Ovary (tissue), 9 donors: ENCODE measurements around the gene LPAR1. TPM values are rescaled to one million over a fixed set of nuclear protein-coding genes. Genes with fewer than 3 reads are reported as not detected.

ENCODE experiments used
- DNase-seq, 5 donors: peaks; one replicate each; pipeline ENCODE4 v3.0.0-alpha.2; 2019 to 2020
- H3K27ac ChIP-seq, 2 donors: fragments of 200-600 bp; one replicate each; pipeline versions ENCODE4 v1.5.1 to v1.8.0; 2019 to 2022
- H3K27me3 ChIP-seq: fragments of 200-600 bp; one replicate; pipeline ENCODE4 v1.8.0; 2022
- H3K36me3 ChIP-seq: fragments of 200-600 bp; sonication (generic); one replicate; pipeline ENCODE4 v1.5.1; 2019
- H3K4me1 ChIP-seq: one replicate; pipeline ENCODE4 v1.8.1; 2013; ENCODE audit warnings: mild to moderate bottlenecking, moderate library complexity; ENCODE audit not compliant: insufficient read depth
- H3K4me3 ChIP-seq: fragments of 200-600 bp; sonication (generic); one replicate; pipeline ENCODE4 v1.5.1; 2017
- H3K9me3 ChIP-seq, 2 donors: fragments of 200-600 bp in 1 of 2; sonication (generic) in 1 of 2; one replicate each; pipeline versions ENCODE4 v1.5.1 to v1.8.1; 2013 to 2019; ENCODE audit warnings: mild to moderate bottlenecking in 1 of 2, moderate library complexity in 1 of 2
- EP300 ChIP-seq: sonication (generic); formaldehyde crosslinking; IDR thresholded peaks from one replicate; pipeline ENCODE4 v1.6.1; 2017; ENCODE audit warnings: antibody characterized with exemption
- POLR2A ChIP-seq: fragments of 450-650 bp; IDR thresholded peaks from one replicate; pipeline ENCODE4 v1.6.1; 2017; ENCODE audit warnings: antibody characterized with exemption, mild to moderate bottlenecking, moderate library complexity
- WGBS, 3 donors: extraction: QIAGEN DNeasy Blood & Tissue Kit in 1 of 3; methylation state at CpG; one replicate each; pipeline versions ENCODE4 v1.1.5 to v1.1.7; 2013 to 2017; 5-methylcytosine and 5-hydroxymethylcytosine counted together
- intact Hi-C, 4 donors: fragments of 100-400 bp; cut with DNase I; formaldehyde crosslinking; loops; one replicate each; pipeline versions ENCODE4 v1.11.0 to v1.15.1; 2022 to 2023
- polyA plus RNA-seq, 2 donors: library from polyadenylated mRNA; stranded (reverse); fragments of 200-250 nt in 1 of 2; fragments of 350-450 nt in 1 of 2; fragmentation: Illumina TruSeq in 1 of 2; extraction: RNeasy Lipid Tissue Mini Kit (QIAGEN cat#74804) in 1 of 2; gene quantifications; one replicate each; pipeline ENCODE4 v1.2.3, GENCODE V29; 2013 to 2014
- total RNA-seq, 7 donors: library from RNA; depleted of rRNA in 2 of 7; stranded (reverse); fragments of >200 nt in 2 of 7; fragmentation: NEBNext Ultra II Directional in 3 of 7; extraction: Animal tissue kit (Norgen Biotek cat#: 25700) in 3 of 7; gene quantifications; one replicate each; pipeline versions ENCODE4 v1.1.0 to v1.2.4, GENCODE V29; 2016 to 2023
- TF ChIP-seq, protein P1 (sequence below), 3 donors: fragments of 450-650 bp in 2 of 3; fragments of 200-600 bp in 1 of 3; IDR thresholded peaks; one replicate each; pipeline versions ENCODE4 v1.5.1 to v1.8.0; 2016 to 2022; ENCODE audit warnings: antibody characterized with exemption in 3 of 3, mild to moderate bottlenecking in 1 of 3
- donor health status: DM: no; HTN: no; CAD: no; lungs with moderate emphysema.
- donor health status: DM: no; HTN: no; CAD: no.
- donor health status: Bipolar disorder and iron deficiency.
- donor health status: DM: yes; HTN: yes; CAD: no.
- donor health status: DM: no; HTN: no; CAD: no.
- donor health status: DM: yes; HTN: yes; CAD: no.

LPAR1 gene
- total and polyA plus RNA-seq, 9 donors = 11.1 to 29.2 (median 18.4) TPM

DNA sequence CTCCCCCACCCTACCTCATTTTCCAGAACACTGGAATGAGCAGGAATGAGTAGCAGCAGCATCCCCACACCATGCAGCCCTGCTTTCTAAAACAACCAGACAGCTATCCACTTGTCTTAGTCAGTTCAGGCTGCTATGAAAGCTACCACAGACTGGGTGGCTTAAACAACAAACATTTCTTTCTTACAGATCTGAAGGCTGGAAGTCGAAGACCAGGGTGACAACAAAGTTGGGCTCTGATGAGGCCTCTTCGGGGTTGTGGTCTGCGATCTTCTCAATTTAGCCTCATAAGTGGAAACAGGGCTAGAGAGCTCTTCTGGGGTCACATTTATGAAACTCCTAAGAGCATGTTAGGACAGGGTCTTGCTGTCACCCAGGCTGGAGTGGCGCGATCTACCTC, 38.9 kb downstream of the LPAR1 start:
- Histone ChIP-seq H3K4me3 (no peak overlapping the region), H3K27me3 (no peaks in the 10 kb centered on the region), H3K36me3 (no peaks in the 10 kb centered on the region), H3K4me1 (no peaks in the 10 kb centered on the region), H3K9me3 (no peaks in the 10 kb centered on the region), H3K27ac (no peak overlapping the region)
- 96 to 97% (median 97%) methylated on average over 5 of the region's 5 CpGs for WGBS, 3 donors
- intact Hi-C loops = no loop called here
- TF ChIP-seq, protein P1, sequence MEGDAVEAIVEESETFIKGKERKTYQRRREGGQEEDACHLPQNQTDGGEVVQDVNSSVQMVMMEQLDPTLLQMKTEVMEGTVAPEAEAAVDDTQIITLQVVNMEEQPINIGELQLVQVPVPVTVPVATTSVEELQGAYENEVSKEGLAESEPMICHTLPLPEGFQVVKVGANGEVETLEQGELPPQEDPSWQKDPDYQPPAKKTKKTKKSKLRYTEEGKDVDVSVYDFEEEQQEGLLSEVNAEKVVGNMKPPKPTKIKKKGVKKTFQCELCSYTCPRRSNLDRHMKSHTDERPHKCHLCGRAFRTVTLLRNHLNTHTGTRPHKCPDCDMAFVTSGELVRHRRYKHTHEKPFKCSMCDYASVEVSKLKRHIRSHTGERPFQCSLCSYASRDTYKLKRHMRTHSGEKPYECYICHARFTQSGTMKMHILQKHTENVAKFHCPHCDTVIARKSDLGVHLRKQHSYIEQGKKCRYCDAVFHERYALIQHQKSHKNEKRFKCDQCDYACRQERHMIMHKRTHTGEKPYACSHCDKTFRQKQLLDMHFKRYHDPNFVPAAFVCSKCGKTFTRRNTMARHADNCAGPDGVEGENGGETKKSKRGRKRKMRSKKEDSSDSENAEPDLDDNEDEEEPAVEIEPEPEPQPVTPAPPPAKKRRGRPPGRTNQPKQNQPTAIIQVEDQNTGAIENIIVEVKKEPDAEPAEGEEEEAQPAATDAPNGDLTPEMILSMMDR (IDR thresholded peaks at IDR 0.05) = no peak
- no peak for DNase-seq

DNA sequence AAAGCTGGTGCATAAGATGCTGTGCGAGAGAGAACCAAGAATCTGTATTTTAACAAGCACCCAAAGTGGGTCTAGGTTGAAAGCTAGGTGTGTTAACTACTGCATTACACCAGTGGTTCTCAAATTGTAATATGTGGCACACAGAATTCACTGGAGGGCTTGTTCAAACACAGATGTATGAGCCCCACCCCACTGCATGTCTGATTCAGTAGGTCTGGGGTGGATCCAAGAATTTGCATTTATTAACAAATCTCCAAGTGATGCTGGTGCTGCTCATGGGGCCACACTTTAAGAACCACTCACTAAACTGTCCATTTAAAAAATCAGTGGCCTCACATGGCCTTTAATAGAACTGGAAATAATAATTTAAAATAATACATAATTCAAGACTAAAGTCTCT, 40.4 kb downstream of the LPAR1 start:
- WGBS, 3 donors = 93 to 100% (median 95%) methylated on average over 1 of the region's 1 CpG
- H3K27ac ChIP-seq = no peak overlapping the region

GRCh38 chr9:110996436-110997220, 41.6 kb downstream of the LPAR1 start:
- Histone ChIP-seq H3K27ac (no peak overlapping the region), H3K4me3 (no peak overlapping the region), H3K27me3 (no peaks in the 10 kb centered on the region), H3K36me3 (no peaks in the 10 kb centered on the region), H3K9me3 (no peaks in the 10 kb centered on the region), H3K4me1 (no peaks in the 10 kb centered on the region)
- TF ChIP-seq POLR2A (no peak), EP300 (no peak)
- TF ChIP-seq, protein P1 (IDR thresholded peaks at IDR 0.05) = no peak
- intact Hi-C loops = no loop called here
- peak in 2 of 5 donors; percentile 10 to 36 for DNase-seq
- WGBS, 3 donors = 56 to 60% (median 57%) methylated on average over 9 of the region's 9 CpGs

More for the DNA sequence above, 40.4 kb downstream of the LPAR1 start:
- TF ChIP-seq, protein P1 (IDR thresholded peaks at IDR 0.05) = no peak
- TF ChIP-seq EP300 (no peak), POLR2A (no peak)
- no peak for DNase-seq
- H3K4me1 ChIP-seq = no peaks in the 10 kb centered on the region
- no peaks in the 10 kb centered on the region for H3K27me3 ChIP-seq
- no peak overlapping the region for H3K4me3 ChIP-seq
- intact Hi-C loops = no loop called here
- no peaks in the 10 kb centered on the region for H3K36me3 ChIP-seq
- H3K9me3 ChIP-seq = no peaks in the 10 kb centered on the region

DNA sequence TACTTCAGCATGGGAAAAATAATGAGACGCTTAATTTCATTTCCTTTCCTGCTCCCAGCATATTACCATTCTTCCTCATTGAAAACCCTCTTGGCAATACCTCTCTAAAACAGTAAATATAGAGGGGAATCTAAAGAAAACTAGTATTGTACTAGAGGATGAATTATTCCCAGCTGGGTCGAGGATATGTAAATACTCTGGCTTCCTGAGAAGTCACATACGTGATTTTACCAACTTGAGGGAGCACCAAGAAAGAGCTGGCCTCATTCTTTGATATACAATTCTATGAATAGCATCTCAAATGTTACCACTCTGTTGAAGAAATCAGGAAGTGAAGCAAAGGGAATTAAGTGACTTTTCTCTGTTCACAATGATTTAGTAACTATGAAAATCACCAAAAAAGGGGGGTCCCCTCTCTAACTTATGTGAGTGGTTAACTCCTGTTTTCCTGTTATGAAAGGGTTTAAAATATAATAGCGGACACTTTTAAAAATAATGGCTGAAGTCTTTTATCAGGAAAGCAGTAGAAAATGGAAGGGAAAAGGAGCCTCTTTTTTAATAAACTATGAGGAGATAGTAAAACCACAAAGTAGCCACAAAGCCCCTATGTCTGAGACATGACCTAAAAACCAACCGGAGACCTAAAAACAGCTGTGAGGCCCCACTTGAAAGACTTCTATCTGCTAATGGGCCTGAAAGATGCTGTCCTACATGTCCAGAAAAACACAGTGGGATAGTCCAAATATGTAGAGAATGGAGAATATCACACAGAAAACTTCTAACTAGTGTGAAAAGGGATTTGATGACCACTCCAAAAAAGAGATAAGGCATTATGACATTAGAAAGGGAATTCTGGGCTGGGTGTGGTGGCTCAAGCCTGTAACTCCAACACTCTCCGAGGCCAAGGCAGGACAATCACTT, 42.6 kb downstream of the LPAR1 start:
- H3K27ac ChIP-seq = no peak overlapping the region
- no peak for DNase-seq
- no peak overlapping the region for H3K4me3 ChIP-seq
- no peaks in the 10 kb centered on the region for H3K4me1 ChIP-seq
- 43 to 54% (median 50%) methylated on average over 6 of the region's 6 CpGs for WGBS, 3 donors
- H3K36me3 ChIP-seq = no peaks in the 10 kb centered on the region
- no peaks in the 10 kb centered on the region for H3K27me3 ChIP-seq
- no peaks in the 10 kb centered on the region for H3K9me3 ChIP-seq
- TF ChIP-seq EP300 (no peak), POLR2A (no peak)
- TF ChIP-seq, protein P1 (IDR thresholded peaks at IDR 0.05) = no peak
- intact Hi-C loops = no loop called here
